Activated CD4-positive, alpha-beta T cell treated with anti-CD3 and anti-CD28 coated beads for 1 hour (primary cell): ENCODE results near the gene TMEM95.

Experiments
- DNase-seq: peaks from one replicate; pipeline ENCODE4 v3.0.0-alpha.2; 2020

Gene TMEM95

GRCh38 chr17:7382901-7383300 is 27.9 kb downstream of the TMEM95 start:
- no peak for DNase-seq

DNA sequence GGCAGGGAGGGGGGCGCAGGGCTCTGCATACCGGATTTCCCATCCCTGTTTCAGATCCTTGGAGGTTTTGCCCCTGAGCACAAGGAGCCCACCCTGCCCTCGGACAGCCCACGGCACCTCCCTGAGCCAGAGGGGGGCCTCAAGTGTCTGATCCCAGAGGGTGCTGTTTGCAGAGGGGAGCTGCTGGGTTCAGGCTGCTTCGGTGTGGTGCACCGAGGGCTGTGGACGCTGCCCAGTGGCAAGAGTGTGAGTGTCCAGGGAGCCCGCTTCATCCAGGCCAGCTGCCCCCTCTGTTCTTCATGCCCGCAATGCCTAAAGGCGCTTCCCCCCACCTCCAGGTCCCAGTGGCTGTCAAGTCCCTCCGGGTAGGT is 28.4 kb downstream of the TMEM95 start:
- no peak for DNase-seq

- peak; percentile 69 for DNase-seq
Observed at GRCh38 chr17:7383742-7384488, 29.0 kb downstream of the TMEM95 start.

- DNase-seq, result no peak
Observed at GRCh38 chr17:7384489-7385081, 29.6 kb downstream of the TMEM95 start.

- no peak for DNase-seq
Observed at GRCh38 chr17:7388856-7389255, 33.9 kb downstream of the TMEM95 start.

GRCh38 chr17:7389924-7390910 is 35.3 kb downstream of the TMEM95 start:
- DNase-seq, result no peak

- DNase-seq, result no peak
Observed at GRCh38 chr17:7391307-7391706, 36.4 kb downstream of the TMEM95 start.

DNA sequence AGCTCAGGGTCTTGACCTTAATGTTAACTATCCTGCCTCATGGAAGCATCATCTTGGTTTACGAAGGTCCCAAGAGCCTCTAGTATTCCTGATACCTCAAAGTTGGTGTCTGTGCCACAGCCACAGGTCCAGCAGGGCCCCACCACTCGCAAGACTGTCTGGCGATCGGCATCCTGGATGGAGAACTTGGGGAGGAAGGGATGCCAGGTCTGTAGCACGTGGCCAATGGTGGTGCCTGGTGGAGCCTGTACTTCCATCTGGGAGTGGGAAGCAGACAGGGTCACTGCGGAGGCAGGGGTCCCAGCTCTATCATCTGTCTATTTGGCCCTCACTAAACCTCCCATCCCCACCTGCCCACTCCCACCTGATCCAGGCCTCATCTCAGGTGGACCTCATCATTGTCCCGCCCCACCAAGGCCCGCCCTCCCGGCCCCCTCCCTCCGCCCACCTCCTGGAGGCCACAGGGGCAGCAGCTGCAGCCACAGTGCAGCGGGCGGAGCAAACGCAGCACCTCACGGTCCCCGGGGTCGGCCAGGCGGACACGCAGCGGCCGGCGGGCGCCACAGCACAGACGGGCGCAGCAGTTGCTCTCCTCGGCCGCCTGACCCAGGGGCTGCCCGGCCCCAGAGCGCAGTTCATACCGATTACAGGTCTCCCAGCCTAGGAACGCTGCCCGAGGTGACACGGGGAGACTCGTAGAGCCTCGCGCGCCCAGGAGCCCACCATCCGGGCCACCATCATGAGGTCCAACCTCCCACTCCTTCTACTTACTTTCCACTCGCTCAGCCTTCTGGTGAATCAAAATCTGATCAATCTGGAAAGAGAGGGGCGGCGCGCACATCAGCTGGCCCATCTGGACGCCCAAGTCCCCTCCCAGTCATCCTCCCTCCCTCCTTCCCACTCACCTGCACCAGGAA is 38.0 kb downstream of the TMEM95 start:
- DNase-seq, result no peak

DNA sequence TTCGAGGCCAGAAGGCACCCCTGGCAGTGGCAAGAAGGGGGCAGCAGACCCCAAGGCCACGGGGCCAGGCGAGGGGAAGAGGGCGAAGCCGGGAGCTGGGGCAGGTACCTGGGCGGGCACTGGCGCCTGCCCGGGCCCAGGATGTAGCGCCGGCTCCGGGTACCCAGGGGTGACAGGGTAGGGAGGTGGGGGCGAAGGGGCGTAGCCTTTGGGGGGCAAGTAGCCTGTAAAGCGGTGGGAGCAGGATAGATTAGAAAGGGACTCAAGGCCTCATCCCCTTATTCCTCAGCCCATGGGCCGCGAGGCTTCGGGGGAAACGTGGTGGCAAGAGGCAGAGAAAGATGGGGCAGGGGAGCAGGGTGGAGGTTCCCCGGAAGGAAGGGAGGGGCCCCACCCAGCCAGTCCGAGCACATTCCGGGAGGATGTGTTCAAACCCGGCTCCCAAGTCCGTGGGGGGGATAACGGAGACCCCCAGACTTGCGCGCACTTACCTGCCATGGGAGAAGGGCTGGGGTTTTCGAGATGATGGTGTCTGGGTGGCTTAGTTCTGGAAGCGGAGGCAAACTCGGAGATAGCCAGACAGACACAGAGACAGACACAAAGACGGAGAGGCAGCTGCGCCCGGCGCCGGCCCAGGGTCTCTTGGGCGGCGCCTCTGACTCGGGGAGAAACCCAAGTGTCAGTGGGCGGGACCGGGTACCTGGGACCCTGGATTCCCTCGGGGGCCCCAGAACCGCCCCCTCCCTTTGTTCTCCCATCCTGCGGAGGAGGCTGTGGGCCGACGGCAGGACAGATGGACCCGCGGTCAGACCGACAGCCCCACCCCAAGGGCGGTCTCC is 38.9 kb downstream of the TMEM95 start:
- no peak for DNase-seq

- DNase-seq, result peak; percentile 72
Observed at GRCh38 chr17:7394452-7395191, 39.7 kb downstream of the TMEM95 start, which contains the start of gene PLSCR3. PLSCR3 (minus strand) TSS chr17:7394525; CDS start chr17:7394110, 415 bp downstream.

GRCh38 chr17:7396147-7396546 is 41.2 kb downstream of the TMEM95 start:
- no peak for DNase-seq

GRCh38 chr17:7398612-7399011 is 43.7 kb downstream of the TMEM95 start:
- DNase-seq, result no peak

DNA sequence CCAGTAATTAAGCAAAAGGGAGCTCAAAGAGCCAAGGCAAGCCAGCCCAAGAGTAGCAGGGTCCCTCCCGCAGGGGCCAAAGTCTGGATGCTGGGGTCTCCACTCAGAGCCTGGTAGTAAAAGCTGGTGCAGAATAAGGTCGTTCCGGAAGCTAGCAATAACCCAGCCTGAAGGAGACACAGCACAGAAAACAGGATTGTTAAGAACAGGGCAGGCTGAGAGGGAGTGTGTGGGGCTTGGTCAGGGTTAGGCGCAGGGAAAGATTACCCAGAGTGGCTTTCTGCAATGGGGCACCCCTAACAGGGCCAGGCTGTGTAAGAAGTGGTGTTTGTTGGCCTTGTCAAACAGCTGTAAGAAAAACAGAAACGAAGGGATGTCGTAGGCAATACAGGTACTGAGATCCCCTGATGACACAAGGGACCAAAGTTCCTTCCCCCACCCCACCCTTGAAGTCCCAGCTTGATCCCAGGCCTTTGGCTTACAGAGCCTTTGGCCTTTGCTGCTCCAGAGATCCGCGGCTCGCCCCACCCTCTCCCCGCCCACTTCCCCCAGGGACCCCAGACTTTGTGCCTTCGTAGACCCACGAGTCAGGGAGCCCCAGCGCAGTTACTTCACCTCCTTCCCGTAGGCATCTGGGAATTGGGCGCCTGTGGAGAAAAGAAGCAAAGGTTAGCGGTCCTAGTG is 48.2 kb downstream of the TMEM95 start:
- DNase-seq, result no peak

DNA sequence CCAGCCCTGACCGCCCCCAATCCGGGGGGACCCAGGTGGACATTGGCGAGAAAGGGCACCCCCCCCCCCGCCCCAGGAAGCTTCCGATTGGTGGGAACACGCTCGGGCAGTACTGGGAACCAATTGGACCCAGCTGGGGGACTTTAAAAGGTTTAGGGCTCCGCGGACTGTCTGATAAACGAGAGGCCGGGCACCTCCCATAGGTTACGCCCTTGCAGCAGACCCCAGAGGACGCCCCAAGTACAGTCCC is 48.7 kb downstream of the TMEM95 start:
- no peak for DNase-seq

- peak; percentile 88 for DNase-seq
Observed at GRCh38 chr17:7403977-7404736, 49.2 kb downstream of the TMEM95 start, which contains the start of gene TMEM256. TMEM256 (minus strand) TSS chr17:7404097; CDS start chr17:7404084, 13 bp downstream.

DNA sequence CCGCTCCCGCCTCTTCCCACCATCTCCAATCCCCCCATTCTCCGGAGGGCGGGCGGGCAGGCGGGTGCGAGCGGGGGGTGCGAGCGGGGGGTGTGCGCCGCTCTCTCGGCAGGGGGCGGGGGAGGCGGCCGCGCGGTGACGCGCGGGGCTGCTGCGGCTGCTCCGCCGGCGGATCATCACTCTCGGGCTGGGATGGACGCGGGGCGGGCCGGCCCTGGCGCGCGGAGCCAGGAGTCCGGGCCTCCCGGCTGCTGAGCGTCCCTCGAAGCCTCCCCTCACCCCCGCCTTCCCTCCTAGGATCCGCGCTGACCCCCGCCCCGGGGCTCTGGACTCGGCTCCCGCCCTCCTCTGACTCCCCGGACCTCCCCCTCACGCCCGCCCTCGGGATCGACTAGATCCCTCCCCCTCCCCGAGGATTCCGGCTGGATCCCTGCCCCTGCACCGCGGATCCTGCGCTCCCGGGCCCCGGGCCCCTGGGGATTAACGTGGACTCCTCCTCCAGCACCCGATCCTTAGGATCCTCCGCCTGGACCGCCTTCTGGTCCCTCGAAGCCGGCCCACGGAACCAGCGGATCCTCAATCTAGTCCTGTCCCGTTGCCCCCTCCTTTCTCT is 49.9 kb downstream of the TMEM95 start:
- DNase-seq, result no peak

- no peak for DNase-seq
Observed at GRCh38 chr17:7405350-7406234, 50.6 kb downstream of the TMEM95 start.
